GM23338 (cell line): ENCODE measurements around the gene MTHFD1L. TPM values are rescaled to one million over a fixed set of nuclear protein-coding genes. Genes with fewer than 3 reads are reported as not detected.

Experiments
- ATAC-seq: fragments of 200-7000 bp; cut with Tn5 transposase; 3 replicates; pipeline ENCODE4 v1.9.1; 2020
- DNase-seq: peaks from one replicate; pipeline ENCODE4 v3.0.0-alpha.2; 2015; ENCODE audit warnings: low spot score
- H2AFZ ChIP-seq: fragments of 200-600 bp; sonication (generic); 2 replicates; pipeline ENCODE4 v1.8.0; 2016; ENCODE audit warnings: antibody characterized with exemption, mild to moderate bottlenecking, moderate library complexity
- H3F3A ChIP-seq: fragments of 200-600 bp; sonication (generic); replicated peaks from 2 replicates; pipeline ENCODE4 v1.8.0; 2017; ENCODE audit warnings: antibody characterized with exemption, mixed run types, low read depth
- H3K27ac ChIP-seq: fragments of 200-600 bp; sonication (generic); 2 replicates; pipeline ENCODE4 v1.6.1; 2016; ENCODE audit warnings: low read depth
- H3K27me3 ChIP-seq: fragments of 200-600 bp; sonication (generic); 2 replicates; pipeline ENCODE4 v1.8.0; 2016; ENCODE audit warnings: mild to moderate bottlenecking, mixed run types, moderate library complexity; ENCODE audit not compliant: insufficient read depth
- H3K36me3 ChIP-seq: fragments of 200-600 bp; sonication (generic); 2 replicates; pipeline ENCODE4 v1.8.0; 2016; ENCODE audit warnings: mild to moderate bottlenecking; ENCODE audit not compliant: insufficient read depth
- H3K4me1 ChIP-seq: fragments of 200-600 bp; sonication (generic); 2 replicates; pipeline ENCODE4 v1.8.0; 2016; ENCODE audit warnings: mild to moderate bottlenecking, moderate library complexity; ENCODE audit not compliant: insufficient read depth
- H3K4me2 ChIP-seq: fragments of 200-600 bp; sonication (generic); 2 replicates; pipeline ENCODE4 v1.7.1; 2017; ENCODE audit warnings: mixed run types
- H3K4me3 ChIP-seq: fragments of 200-600 bp; sonication (generic); 2 replicates; pipeline ENCODE4 v1.6.1; 2016; ENCODE audit warnings: mixed run types
- H3K79me2 ChIP-seq: fragments of 200-600 bp; sonication (generic); replicated peaks from 2 replicates; pipeline ENCODE4 v1.8.0; 2017; ENCODE audit warnings: mild to moderate bottlenecking; ENCODE audit not compliant: insufficient read depth
- H3K9me2 ChIP-seq: fragments of 200-600 bp; sonication (generic); 2 replicates; pipeline ENCODE4 v1.8.0; 2017; ENCODE audit not compliant: insufficient read depth
- H4K20me1 ChIP-seq: fragments of 200-600 bp; sonication (generic); replicated peaks from 2 replicates; pipeline ENCODE4 v1.8.0; 2017; ENCODE audit warnings: mild to moderate bottlenecking; ENCODE audit not compliant: insufficient read depth
- H3K27ac Mint-ChIP-seq: 2 replicates; pipeline ENCODE4 v1.8.0; 2020; ENCODE audit warnings: inconsistent platforms, mild to moderate bottlenecking, moderate library complexity, mixed read lengths
- H3K27me3 Mint-ChIP-seq: 3 replicates; pipeline ENCODE4 v1.8.0; 2022; ENCODE audit warnings: low read depth, mild to moderate bottlenecking, moderate library complexity, mixed read lengths, inconsistent platforms; ENCODE audit not compliant: insufficient read depth, poor library complexity
- H3K36me3 Mint-ChIP-seq: 3 replicates; pipeline ENCODE4 v1.8.0; 2021; ENCODE audit warnings: low read depth, mild to moderate bottlenecking, inconsistent platforms, moderate library complexity, mixed read lengths
- H3K4me1 Mint-ChIP-seq: 3 replicates; pipeline ENCODE4 v1.8.0; 2020; ENCODE audit warnings: mild to moderate bottlenecking, inconsistent platforms, mixed read lengths
- H3K4me3 Mint-ChIP-seq: 3 replicates; pipeline ENCODE4 v1.8.0; 2021; ENCODE audit warnings: moderate library complexity, mild to moderate bottlenecking, inconsistent platforms, mixed read lengths
- H3K9me3 Mint-ChIP-seq: 3 replicates; pipeline ENCODE4 v1.8.0; 2020; ENCODE audit warnings: moderate library complexity, mild to moderate bottlenecking, inconsistent platforms, mixed read lengths
- CREB1 ChIP-seq: fragments of 250-450 bp; sonication (Bioruptor Pico); IDR thresholded peaks from 2 replicates; pipeline ENCODE4 v1.5.0; 2020; ENCODE audit warnings: low read depth, mild to moderate bottlenecking, moderate library complexity
- CTCF ChIP-seq, 2 experiments: fragments of 200-600 bp in 1 of 2; sonication (generic) in 1 of 2; conservative IDR thresholded peaks; 2 replicates each; pipeline versions ENCODE4 v1.5.1 to v1.6.1; 2016 to 2017; ENCODE audit warnings: antibody characterized with exemption in 2 of 2, low read depth in 2 of 2, mild to moderate bottlenecking in 2 of 2, moderate library complexity in 1 of 2
- ETS1 ChIP-seq: IDR thresholded peaks from 2 replicates; pipeline ENCODE4 v1.6.1; 2016; ENCODE audit warnings: antibody characterized with exemption
- EZH2 ChIP-seq: fragments of 200-600 bp; sonication (generic); IDR thresholded peaks from one replicate; pipeline ENCODE4 v1.8.0; 2017; ENCODE audit warnings: antibody characterized with exemption, mild to moderate bottlenecking, low read depth; ENCODE audit not compliant: unreplicated experiment
- EZH2phosphoT487 ChIP-seq: fragments of 200-600 bp; sonication (generic); IDR thresholded peaks from one replicate; pipeline ENCODE4 v1.8.1; 2018; ENCODE audit warnings: antibody characterized with exemption; ENCODE audit not compliant: unreplicated experiment
- JUNB ChIP-seq: IDR thresholded peaks from one replicate; pipeline ENCODE4 v1.6.1; 2016; ENCODE audit warnings: antibody characterized with exemption; ENCODE audit not compliant: unreplicated experiment
- NANOG ChIP-seq: IDR thresholded peaks from 2 replicates; pipeline ENCODE4 v1.6.1; 2016; ENCODE audit warnings: antibody characterized with exemption, borderline replicate concordance
- POLR2AphosphoS5 ChIP-seq: IDR thresholded peaks from 2 replicates; pipeline ENCODE4 v1.6.1; 2016; ENCODE audit warnings: antibody characterized with exemption, low read depth
- REST ChIP-seq: IDR thresholded peaks from one replicate; pipeline ENCODE4 v1.6.1; 2018; ENCODE audit warnings: antibody characterized with exemption; ENCODE audit not compliant: unreplicated experiment
- STAT1 ChIP-seq: IDR thresholded peaks from one replicate; pipeline ENCODE4 v1.6.1; 2016; ENCODE audit warnings: antibody characterized with exemption; ENCODE audit not compliant: unreplicated experiment
- ZNF114 ChIP-seq: fragments of 250-450 bp; sonication (Bioruptor Pico); IDR thresholded peaks from 2 replicates; pipeline ENCODE4 v1.5.0; 2020; ENCODE audit warnings: mild to moderate bottlenecking, moderate library complexity
- ZNF331 ChIP-seq: fragments of 250-450 bp; sonication (Bioruptor Pico); IDR thresholded peaks from 2 replicates; pipeline ENCODE4 v1.5.0; 2020; ENCODE audit warnings: low read depth, mild to moderate bottlenecking, moderate library complexity
- ZNF462 ChIP-seq: fragments of 250-450 bp; sonication (Bioruptor Pico); IDR thresholded peaks from 2 replicates; pipeline ENCODE4 v1.5.0; 2020; ENCODE audit warnings: mild to moderate bottlenecking, moderate library complexity
- polyA plus RNA-seq: library from polyadenylated mRNA; unstranded; fragments of >200 nt; fragmentation: Nextera tagmentation; extraction: Ambion mirVana; gene quantifications from 2 replicates; pipeline ENCODE4 v1.2.1, GENCODE V29; 2016
- total RNA-seq: library from RNA; depleted of rRNA; stranded (reverse); fragments of >200 nt; shearing (Covaris generic); gene quantifications from 2 replicates; pipeline ENCODE4 v1.2.3, GENCODE V29; 2014

MTHFD1L gene
- total and polyA plus RNA-seq, 2 experiments from 2014 or later: 53.2 to 66.8 TPM

- TF ChIP-seq ZNF114: no peak
- TF ChIP-seq STAT1: no peak
- TF ChIP-seq CTCF (conservative IDR thresholded peaks at IDR 0.05; ENCODE audit: low read depth in 2 of 2): no peak
- no peak for TF ChIP-seq NANOG
- no peak for TF ChIP-seq EZH2
- TF ChIP-seq ETS1: no peak
- TF ChIP-seq ZNF331 (CRISPR knock-in tag): no peak
- TF ChIP-seq ZNF462: no peak
- TF ChIP-seq REST: no peak
- no peak for TF ChIP-seq JUNB
- TF ChIP-seq CREB1: no peak
- TF ChIP-seq EZH2phosphoT487: no peak
- no peak for TF ChIP-seq POLR2AphosphoS5
- Mint-ChIP-seq H3K27ac (no peak overlapping the region), H3K27me3 (peaks cover 4% of the 10 kb centered on the region), H3K4me1 (peaks cover 10% of the 10 kb centered on the region; the same call in 2 of the 3 replicates), H3K4me3 (no peak overlapping the region), H3K36me3 (peaks cover 53% of the 10 kb centered on the region), H3K9me3 (no peaks in the 10 kb centered on the region)
- H3F3A ChIP-seq: no peaks in the 10 kb centered on the region
- ATAC-seq: no peak
- H3K36me3 ChIP-seq: no peaks in the 10 kb centered on the region
- H3K4me1 ChIP-seq: no peaks in the 10 kb centered on the region
- no peak overlapping the region for H3K27ac ChIP-seq
- H3K4me3 ChIP-seq: no peak overlapping the region
- no peaks in the 10 kb centered on the region for H3K9me2 ChIP-seq
- H3K79me2 ChIP-seq: no peaks in the 10 kb centered on the region
- H3K27me3 ChIP-seq: no peaks in the 10 kb centered on the region
- H2AFZ ChIP-seq: no peak overlapping the region
- no peaks in the 10 kb centered on the region; the same call in 1 of the 2 replicates for H4K20me1 ChIP-seq
- DNase-seq: no peak
- no peak overlapping the region for H3K4me2 ChIP-seq
These were observed 159.6 kb downstream of the MTHFD1L start for GRCh38 chr6:151025076-151025475.
